Muscle of back (tissue), 13 donors: Measurements from ENCODE around the gene KCND2. TPM values are rescaled to one million over a fixed set of nuclear protein-coding genes. Genes with fewer than 3 reads are reported as not detected.
"Not testable (repeated sequence)": the region's sequence is repeated elsewhere in the genome, so short reads cannot be mapped to it uniquely, and the experiment has no call there.

Experiments used
- DNase-seq, 3 donors: peaks; one replicate each; pipeline versions ENCODE4 v3.0.0 to v3.0.0-alpha.2; 2013
- long read RNA-seq, 9 donors: transcript quantifications; one replicate each; lab custom pipeline, GENCODE V29; 2026
- polyA plus RNA-seq, 10 donors: library from polyadenylated mRNA; unstranded; fragments of 120-200 nt; gene quantifications; one replicate each; pipeline ENCODE4 v1.2.1, GENCODE V29; 2013; ENCODE audit not compliant: insufficient read length in 10 of 10

KCND2 gene
- polyA plus RNA-seq = 1 to 10 TPM in 6 of 10 donors, under 1 TPM in 4; 0.58 to 1.6 (median 1.1) TPM
- long read RNA-seq, donor 1 = 0 reads
- long read RNA-seq, donor 2 = 0 reads
- long read RNA-seq, donor 3 = 0 reads
- long read RNA-seq, donor 4 = 0 reads
- long read RNA-seq, donor 5 = 0 reads
- long read RNA-seq, donor 6 = 0 reads
- long read RNA-seq, donor 7 = 0 reads
- long read RNA-seq, donor 8 = 0 reads
- long read RNA-seq, donor 9 = 0 reads

DNA sequence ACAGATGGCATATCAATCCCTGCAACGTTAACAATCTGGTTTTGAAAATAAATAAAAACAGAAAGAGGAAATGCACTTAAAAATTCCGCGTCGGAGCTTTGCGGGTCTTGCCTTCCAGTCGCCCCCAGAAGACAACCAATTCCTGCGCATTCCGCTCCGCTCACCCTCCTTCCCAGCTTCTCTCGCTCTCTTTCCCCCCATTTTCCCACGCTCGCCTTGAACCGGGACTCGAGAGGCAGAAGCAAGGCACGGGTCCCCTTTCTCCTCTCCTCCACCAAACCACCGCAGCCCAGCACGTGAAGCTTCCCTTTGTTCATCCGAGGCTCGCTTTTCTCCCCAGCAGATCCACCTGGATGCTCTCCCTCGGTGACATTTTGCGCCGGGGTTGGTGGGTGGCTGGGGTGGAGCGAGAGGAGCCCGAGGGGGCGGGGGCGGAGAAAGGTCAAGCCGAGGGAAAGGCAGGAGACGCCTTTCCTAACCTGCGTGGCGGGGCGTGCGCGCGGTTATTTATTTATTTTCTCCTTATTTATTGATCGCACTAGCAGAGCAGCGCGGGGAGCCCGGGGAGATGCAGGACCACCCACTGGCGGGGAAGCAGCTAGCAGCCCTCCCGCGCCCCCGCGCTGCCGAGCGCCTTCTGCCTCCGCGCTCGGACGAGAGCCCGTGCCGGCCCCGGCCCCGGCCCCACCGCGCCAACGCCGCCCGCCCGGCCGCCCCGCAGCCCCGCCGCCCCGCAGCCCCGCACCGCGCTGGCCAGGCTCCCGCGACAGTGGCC lies at the start of gene KCND2:
Gene KCND2, plus strand, starts transcription at position 475 of the 775 bp plus-strand sequence.
- DNase-seq = peak; percentile 1 to 54 (median 14)

DNA sequence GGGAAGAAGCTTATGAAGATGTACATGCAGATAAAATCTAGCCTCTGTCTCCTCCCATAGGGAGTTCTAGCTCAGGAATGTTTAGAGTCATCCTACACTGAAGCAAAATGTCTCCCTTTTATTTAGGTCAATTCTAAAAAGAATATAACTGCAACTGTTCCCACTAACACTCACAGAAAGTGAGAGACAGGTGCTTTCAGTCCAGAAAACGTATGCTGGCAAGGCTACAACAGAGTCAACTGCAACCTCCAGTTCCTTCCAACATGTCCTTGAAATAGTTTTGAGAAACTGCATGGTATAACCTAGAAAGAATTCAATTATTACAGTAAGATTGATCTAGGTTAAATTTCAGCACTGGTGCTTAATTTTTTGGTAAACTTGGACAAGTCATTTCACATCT lies 46.8 kb upstream of the KCND2 start:
- no peak for DNase-seq

DNA sequence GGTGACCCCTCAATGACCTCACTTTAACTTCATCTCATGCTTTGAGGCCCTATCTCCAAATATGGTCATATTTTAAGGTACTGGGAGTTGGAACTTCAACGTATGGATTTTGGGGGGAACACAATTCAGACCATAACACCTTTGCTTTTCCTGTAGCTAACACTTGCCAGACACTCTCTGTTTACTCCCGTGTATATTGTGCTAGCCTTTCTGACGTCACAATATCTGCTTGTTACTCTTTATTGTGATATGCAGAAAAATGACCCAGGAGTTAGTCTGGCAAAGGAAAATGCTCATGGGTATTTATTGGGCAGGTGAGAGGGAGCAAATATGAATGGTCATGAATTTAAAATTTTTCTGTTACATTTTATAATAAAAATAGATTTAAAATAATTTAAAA lies 45.7 kb upstream of the KCND2 start:
- DNase-seq = no peak

DNA sequence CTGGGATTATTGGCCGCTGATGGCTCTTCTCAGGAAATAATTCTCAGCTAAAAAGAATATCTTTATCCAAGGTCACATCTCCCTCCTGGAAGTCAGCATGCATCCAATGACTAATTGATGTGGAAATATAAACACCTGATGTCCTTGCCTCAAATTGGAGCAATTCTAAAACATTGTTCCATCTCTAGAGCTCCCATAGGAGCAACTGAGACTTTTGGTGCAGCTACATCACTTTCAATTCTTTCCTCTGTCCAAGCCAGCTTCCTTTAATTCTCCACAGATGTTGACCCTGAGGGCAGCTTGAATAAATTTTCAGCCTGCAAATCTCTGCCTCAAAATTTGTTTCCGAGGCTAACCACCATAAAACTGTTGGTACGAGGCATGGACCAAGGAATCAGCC lies 43.9 kb upstream of the KCND2 start:
- peak; percentile 13 to 50 (median 42) for DNase-seq

DNA sequence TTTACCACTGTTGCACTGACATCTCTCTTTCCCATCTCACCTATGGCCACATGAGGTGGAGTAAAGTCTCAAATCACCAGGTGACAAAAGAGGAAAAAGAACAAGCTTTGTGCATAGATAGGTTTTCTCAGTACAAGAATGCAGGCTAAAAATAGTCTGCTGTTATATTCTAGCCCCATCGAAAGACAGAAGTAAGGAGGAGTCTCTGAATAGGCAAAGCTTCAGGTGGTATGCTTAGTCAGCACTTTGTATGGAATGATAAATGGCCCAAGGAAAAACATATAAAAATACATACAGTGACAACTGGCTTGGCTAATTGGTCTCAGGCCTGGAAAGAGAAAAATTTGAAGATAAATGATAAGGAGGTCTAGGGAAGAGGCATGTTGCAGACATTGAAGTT lies 39.6 kb upstream of the KCND2 start:
- no peak for DNase-seq

DNA sequence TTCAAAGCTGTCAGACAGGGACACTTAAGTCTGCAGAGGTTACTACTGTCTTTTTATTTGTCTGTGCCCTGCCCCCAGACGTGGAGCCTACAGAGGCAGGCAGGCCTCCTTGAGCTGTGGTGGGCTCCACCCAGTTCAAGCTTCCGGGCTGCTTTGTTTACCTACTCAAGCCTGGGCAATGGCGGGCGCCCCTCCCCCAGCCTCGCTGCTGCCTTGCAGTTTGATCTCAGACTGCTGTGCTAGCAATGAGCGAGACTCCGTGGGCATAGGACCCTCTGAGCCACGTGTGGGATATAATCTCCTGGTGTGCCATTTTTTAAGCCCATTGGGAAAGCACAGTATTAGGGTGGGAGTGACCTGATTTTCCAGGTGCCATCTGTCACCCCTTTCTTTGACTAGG lies 32.6 kb upstream of the KCND2 start:
- not testable (repeated sequence) for DNase-seq

DNA sequence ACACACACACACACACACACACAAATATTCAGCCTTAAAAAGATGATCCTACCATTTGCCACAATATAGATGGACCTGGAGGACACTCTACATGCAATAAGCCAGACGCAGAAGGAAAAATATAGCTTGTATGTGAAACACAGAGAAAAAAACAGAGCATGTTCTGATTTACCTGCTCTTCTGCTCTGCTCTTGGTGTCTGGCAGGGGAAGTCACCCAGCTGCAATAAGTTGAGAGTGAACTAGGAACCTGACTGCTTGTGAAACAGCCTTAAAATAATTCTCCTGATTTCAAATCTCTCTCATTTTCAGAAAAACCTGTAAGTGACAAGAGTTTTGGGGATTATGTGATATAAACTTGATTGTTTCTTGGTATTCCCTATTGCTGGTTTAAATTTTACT lies 31.0 kb upstream of the KCND2 start:
- DNase-seq = no peak

DNA sequence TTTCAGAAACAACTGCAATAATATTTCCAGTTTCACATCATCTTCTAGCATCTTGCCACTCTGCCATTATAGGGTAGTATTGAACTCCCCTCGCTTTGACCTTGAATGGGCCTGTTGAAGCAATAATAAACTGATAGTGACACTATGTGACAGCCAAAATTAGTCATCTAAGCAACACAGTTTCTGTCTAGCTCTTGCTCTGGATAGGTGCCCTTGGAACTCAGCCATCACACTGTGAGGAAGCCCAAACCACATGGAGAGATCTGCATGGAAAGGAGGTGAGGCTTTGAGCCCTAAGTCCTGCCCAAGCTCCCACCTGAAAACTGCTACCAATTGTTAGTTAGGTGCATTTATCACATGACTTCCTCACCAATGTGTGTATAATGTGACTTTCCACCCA lies 18.1 kb upstream of the KCND2 start:
- DNase-seq = no peak

DNA sequence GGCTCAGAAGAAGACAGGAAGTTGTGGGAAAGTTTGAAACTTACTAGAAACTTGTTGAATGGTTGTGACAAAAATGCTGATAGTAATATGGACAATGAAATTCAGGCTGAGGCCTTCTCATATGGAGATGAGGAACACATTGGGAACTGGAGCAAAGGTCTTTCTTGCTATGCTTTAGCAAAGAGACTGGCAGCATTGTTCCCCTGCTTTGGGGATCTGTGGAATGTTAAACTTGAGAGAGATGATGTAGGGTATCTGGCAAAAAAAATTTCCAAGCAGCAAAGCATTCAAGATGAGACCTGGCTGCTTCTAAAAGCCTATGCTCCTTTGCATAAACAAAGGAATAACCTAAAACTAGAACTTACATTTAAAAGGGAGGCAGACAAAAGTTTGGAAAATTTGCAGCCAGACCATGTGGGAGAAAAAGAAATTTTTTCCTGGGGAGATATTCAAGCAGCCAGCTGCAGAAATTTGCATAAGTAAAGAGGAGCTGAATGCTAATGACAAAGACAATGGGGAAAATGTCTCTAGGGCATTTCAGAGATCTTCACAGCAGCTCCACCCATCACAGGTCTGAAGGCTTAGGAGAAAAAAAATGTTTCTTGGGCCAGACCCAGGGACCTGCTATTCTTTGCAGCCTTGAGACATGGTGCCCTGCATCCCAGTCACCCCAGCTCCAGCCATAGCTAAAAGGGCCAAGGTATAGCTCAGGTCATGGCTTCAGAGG lies 16.5 kb upstream of the KCND2 start:
- DNase-seq = no peak

DNA sequence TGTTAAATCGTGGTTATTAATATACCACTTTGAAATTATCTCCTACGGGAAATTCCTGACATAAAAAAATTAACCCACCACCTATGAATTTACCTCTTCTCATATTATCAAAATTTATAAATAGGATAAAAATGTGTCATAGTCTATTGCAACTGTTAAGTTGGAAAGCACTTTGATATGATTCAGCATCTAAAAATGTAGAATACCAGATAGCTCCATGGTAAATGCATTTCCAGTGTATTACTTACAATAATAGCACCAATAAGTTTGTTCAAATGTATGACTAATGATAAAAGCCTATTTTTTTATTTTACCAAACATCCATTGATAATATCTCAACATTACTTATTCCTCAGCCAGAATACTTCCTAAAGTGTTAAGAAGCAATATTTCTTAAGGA lies 13.6 kb upstream of the KCND2 start:
- peak in 1 of 3 donors; percentile 13 for DNase-seq

DNA sequence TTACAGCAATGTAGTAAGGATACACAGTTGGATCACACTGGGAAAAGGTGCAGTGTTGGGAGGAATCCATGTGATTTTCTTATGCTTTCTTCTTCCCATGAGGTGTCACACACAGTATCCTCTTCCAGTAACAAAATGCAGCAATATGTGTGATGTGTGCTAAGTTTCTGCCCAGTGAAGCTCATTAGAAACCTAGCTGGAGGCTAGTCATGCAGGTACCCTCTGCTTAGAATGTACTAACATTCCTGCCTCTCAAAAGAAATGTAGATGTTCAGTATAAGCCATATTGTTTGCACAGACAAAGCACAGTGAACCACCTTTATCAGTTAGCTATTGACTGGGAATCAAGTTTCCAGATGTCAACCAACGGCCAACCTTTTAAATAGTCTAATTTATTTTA lies 12.9 kb upstream of the KCND2 start:
- DNase-seq = no peak

DNA sequence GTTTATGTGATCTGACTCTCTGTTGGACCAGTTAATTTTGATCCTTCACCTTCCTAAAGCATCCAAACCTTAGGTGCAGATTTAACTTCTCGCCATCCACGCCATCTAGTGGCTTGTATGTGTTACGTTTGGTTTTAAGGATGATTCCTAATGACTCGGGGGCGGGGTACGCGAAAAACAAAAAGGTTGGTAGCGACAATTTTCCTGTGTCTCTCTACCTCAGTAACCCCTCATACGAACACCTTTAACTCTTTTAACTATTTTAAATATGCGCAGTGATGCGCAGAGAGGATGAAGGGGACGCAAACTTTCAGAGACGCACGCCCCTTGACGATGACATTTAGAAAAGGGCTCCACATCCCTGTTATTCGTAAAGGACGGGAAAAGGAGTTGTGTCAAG lies 714 bp upstream of the KCND2 start:
- DNase-seq = peak; percentile 28 to 66 (median 34)

DNA sequence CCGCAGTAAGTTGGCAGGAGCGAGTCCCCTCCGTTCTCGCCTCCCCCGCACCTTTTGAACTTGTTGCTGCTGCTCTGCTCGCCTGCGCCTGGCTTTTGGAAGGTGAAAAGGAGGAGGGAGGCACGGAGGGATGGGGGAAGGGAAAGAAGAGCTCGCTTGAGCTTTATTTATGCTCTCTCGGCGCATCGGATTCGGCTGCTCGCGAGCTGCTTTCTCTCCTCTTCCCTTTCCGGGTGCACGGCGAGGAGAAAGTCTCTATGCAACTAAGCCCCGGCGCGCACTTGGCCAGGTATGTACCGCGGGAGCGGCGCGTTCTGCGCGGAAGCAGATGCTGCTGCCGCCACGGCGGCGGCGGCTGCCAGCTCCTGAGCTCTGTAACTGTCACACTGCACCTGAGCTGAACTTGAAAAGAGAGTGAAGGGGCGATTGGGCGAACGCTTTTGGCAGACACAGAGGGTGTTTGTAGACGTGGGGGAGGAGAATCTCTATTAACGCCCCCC lies 551 bp downstream of the KCND2 start:
- peak; percentile 12 to 71 (median 47) for DNase-seq

DNA sequence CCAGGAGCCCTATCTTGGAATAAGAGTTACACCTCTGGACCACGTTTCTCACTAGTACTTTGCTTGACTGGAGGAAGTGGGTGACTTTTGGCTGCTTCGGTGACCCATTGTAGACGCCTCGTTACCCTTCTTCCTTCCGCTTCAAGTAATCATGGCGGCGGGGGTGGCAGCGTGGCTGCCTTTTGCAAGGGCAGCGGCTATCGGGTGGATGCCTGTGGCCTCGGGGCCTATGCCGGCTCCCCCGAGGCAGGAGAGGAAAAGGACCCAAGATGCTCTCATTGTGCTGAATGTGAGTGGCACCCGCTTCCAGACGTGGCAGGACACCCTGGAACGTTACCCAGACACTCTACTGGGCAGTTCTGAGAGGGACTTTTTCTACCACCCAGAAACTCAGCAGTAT lies 1.5 kb downstream of the KCND2 start:
- DNase-seq = no peak

DNA sequence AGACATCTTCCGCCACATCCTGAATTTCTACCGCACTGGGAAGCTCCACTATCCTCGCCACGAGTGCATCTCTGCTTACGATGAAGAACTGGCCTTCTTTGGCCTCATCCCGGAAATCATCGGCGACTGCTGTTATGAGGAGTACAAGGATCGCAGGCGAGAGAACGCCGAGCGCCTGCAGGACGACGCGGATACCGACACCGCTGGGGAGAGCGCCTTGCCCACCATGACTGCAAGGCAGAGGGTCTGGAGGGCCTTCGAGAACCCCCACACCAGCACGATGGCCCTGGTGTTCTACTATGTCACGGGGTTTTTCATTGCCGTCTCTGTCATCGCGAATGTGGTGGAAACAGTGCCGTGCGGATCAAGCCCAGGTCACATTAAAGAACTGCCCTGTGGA lies 1.9 kb downstream of the KCND2 start:
- no peak for DNase-seq

DNA sequence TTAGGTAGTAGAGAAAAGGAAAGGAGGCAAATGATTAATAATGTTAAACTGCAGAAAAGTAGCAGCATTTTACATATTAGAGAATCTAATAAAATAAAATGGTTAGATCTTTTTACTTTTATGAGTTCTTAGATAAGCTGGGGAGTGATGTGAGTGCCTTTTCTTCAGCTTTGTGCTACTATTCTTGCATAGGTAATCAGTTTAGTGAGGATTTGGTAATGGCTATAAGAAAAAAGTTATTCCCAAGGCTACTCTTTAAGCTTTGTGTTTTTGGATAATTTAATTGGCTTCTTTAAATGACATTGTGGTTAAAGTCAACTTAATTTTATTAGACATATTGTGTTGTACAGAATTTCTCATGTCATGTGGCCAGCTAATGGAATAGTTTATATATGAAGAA lies 3.7 kb downstream of the KCND2 start:
- no peak for DNase-seq

DNA sequence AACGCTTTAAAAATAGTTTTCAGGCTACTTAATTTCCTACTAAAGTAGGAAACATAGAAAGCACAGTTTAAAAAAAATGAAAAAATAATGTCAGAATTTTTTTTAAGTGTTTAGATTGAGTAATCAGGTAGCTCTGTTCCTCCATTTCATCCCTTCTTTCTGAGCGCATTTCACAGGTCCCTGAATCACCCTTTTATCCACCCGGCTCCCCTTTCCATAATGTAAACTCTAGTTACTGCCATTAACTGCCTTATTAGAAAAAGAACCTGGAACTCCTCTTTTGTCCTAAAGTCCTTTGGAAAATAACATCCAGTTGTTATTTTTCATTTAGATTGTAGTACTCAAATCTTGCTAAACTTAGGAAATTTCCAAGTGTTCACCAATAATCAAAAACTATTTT lies 5.8 kb downstream of the KCND2 start:
- DNase-seq = no peak

DNA sequence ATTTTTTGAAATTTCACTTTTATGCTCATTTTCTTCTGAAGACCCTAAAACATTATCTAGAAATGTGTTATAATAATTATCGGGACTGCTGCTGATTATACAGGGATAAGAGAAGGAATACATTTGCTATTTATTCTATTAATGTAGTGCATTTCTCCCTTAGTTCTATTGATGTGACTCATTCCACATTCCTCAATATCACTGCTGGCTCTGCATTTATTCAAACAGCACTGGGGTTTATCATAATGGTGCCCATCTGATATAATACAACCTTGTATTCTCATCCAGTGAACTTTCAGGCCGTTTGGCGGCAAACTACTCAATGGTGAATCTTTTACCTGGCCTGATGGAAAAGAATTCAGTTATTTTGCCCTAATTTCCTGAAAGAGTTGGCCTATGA lies 7.8 kb downstream of the KCND2 start:
- no peak for DNase-seq

DNA sequence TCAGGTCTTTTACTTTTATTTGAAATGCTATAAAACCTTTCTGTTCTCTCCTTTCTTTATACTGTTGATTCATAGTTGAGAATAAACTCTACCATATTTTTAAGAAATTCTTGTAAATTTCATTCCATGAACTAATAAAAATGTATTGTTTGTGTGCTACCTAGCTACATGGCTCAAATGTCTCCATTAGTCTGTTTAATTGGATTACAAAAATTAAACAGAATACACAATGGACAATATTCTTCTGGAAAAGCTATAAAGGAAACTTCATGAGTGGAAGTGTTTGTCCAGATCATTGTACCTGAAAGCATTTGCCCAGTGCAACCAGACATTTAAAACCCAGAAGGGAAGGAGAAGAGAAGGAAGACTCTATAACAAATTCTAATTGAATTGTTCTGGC lies 20.1 kb downstream of the KCND2 start:
- no peak for DNase-seq

DNA sequence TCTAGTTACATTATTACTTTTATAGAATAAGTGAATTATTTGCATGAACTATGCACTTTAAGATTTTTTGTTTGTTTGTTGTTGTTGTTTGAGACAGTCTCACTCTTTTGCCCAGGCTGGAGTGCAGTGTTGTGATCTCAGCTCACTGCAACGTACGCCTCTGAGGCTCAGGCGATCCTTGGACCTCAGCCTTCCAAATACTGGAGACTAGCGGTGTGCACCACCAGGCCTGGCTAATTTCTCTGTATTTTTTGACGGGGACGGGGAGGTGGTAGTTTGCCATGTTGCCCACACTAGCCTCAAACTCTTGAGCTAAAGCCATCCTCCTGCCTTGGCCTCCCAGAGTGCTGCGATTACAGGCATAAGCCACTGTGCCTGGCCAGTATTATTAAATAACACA lies 29.2 kb downstream of the KCND2 start:
- no peak for DNase-seq

DNA sequence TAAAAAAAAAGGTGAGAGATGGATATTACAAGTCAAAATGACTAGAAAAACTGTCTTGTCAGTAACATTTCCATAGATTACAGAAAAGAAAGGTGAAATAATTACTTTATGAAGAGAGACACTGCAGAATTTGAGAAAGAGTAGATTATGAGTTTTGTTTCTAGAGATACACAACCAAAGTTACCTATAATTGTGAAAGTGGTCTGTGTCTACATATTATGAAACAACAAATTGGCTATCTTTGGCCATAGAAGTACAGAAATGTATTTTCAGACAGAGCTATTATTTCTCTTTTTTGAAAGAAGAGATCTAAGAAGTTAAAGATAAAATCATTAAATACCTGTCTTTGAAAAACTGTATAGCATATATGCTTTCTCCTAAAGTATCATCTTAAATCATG lies 30.1 kb downstream of the KCND2 start:
- no peak for DNase-seq

DNA sequence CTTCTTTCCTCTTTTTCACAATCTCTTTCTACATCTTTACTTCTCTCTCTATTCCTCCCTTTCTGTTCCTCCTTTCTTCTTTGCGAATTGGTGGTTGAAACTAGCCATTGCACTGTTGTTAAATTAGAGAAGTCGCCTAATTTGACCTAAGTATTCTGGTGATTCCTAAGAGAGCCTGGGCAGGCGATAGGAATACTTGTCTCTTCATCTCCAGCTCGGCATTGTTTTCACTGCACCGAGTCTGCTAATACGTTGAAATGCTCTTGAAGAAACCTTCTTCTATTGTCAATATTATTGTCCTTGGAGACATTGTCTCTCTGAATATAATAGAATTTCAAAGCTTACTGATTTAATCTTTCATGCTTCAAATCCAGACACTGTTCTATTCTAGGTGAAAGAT lies 31.7 kb downstream of the KCND2 start:
- DNase-seq = no peak

DNA sequence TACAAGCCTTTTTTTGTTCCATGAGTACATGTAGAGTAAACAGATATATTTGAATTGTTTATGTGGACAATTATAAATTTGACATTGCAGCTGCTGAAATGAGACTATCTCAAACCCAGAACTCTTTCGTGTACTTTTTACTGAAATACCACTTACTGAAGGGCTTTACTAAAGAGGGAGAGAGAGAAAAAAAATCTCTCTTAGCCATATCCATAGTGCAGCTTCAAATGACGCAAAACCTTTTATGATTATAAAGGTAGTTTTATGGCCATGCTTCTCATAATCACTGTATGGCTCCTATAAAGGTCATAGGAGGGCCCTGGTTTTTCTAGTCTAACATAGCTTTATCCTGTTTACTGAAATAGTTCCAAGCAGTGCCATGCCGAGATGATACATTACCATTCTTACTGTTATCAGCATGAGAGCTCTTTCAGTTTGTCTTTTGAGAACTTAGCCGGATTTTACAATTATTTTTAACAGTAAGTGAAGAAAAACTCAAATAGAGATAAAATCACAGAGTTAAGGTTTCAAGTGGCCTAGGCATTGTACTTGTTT lies 35.1 kb downstream of the KCND2 start:
- DNase-seq = no peak
